T-helper 2 cell treated with Interferon-gamma antibody and Interleukin-4, amounts not matched to agents 5 μg/mL and 100 μg/mL, for 36 hours (primary cell): Measurements from ENCODE around the gene PLA2G1B.
"Not testable (repeated sequence)": the region's sequence is repeated elsewhere in the genome, so short reads cannot be mapped to it uniquely, and the experiment has no call there.

Source experiments
- DNase-seq: peaks from one replicate; pipeline ENCODE4 v3.0.0; 2021; ENCODE audit warnings: low spot score
- H3K27ac Mint-ChIP-seq: one replicate; pipeline ENCODE4 v1.8.0; 2021; ENCODE audit warnings: mild to moderate bottlenecking, mixed read lengths
- H3K27me3 Mint-ChIP-seq: one replicate; pipeline ENCODE4 v1.8.0; 2021; ENCODE audit warnings: low read depth, mixed read lengths
- H3K36me3 Mint-ChIP-seq: one replicate; pipeline ENCODE4 v1.8.0; 2021; ENCODE audit warnings: low read depth, mixed read lengths
- H3K4me1 Mint-ChIP-seq: one replicate; pipeline ENCODE4 v1.8.0; 2021; ENCODE audit warnings: low read depth, mixed read lengths
- H3K4me3 Mint-ChIP-seq: one replicate; pipeline ENCODE4 v1.8.0; 2022; ENCODE audit warnings: mild to moderate bottlenecking, moderate library complexity, mixed read lengths
- H3K9me3 Mint-ChIP-seq: one replicate; pipeline ENCODE4 v1.8.0; 2021; ENCODE audit warnings: mixed read lengths

The PLA2G1B gene

GRCh38 chr12:120350576-120351350 is 23.2 kb upstream of the PLA2G1B start:
- Mint-ChIP-seq H3K36me3 (no peaks in the 10 kb centered on the region), H3K27me3 (no peaks in the 10 kb centered on the region), H3K4me1 (no peaks in the 10 kb centered on the region), H3K27ac (no peak overlapping the region), H3K4me3 (no peak overlapping the region), H3K9me3 (no peaks in the 10 kb centered on the region)
- no peak for DNase-seq

GRCh38 chr12:120347766-120348165 is 20.2 kb upstream of the PLA2G1B start:
- no peaks in the 10 kb centered on the region for H3K4me1 Mint-ChIP-seq
- no peaks in the 10 kb centered on the region for H3K36me3 Mint-ChIP-seq
- no peaks in the 10 kb centered on the region for H3K9me3 Mint-ChIP-seq
- no peak for DNase-seq
- no peak overlapping the region for H3K4me3 Mint-ChIP-seq
- no peak overlapping the region for H3K27ac Mint-ChIP-seq
- no peaks in the 10 kb centered on the region for H3K27me3 Mint-ChIP-seq

GRCh38 chr12:120346681-120347080 is 19.1 kb upstream of the PLA2G1B start:
- Mint-ChIP-seq H3K4me3 (no peak overlapping the region), H3K4me1 (no peaks in the 10 kb centered on the region), H3K36me3 (no peaks in the 10 kb centered on the region), H3K27me3 (no peaks in the 10 kb centered on the region), H3K9me3 (no peaks in the 10 kb centered on the region), H3K27ac (no peak overlapping the region)
- DNase-seq: no peak

GRCh38 chr12:120346031-120346430 is 18.5 kb upstream of the PLA2G1B start:
- Mint-ChIP-seq H3K36me3 (no peaks in the 10 kb centered on the region), H3K4me3 (no peak overlapping the region), H3K9me3 (no peaks in the 10 kb centered on the region), H3K4me1 (no peaks in the 10 kb centered on the region), H3K27me3 (no peaks in the 10 kb centered on the region), H3K27ac (no peak overlapping the region)
- no peak for DNase-seq

GRCh38 chr12:120343692-120344091 is 16.1 kb upstream of the PLA2G1B start:
- H3K9me3 Mint-ChIP-seq: no peaks in the 10 kb centered on the region
- H3K27me3 Mint-ChIP-seq: no peaks in the 10 kb centered on the region
- H3K27ac Mint-ChIP-seq: no peak overlapping the region

GRCh38 chr12:120343039-120343537 is 15.5 kb upstream of the PLA2G1B start:
- peaks cover under 1% of the 10 kb centered on the region for H3K36me3 Mint-ChIP-seq
- H3K4me3 Mint-ChIP-seq: no peak overlapping the region
- H3K27me3 Mint-ChIP-seq: peaks cover under 1% of the 10 kb centered on the region
- no peaks in the 10 kb centered on the region for H3K4me1 Mint-ChIP-seq
- peaks cover 2% of the 10 kb centered on the region for H3K9me3 Mint-ChIP-seq
- H3K27ac Mint-ChIP-seq: no peak overlapping the region
- no peak for DNase-seq

More at GRCh38 chr12:120343692-120344091, 16.1 kb upstream of the PLA2G1B start:
- no peak overlapping the region for H3K4me3 Mint-ChIP-seq
- DNase-seq: no peak
- H3K36me3 Mint-ChIP-seq: no peaks in the 10 kb centered on the region
- no peaks in the 10 kb centered on the region for H3K4me1 Mint-ChIP-seq

- Mint-ChIP-seq H3K27me3 (peaks cover 5% of the 10 kb centered on the region), H3K27ac (no peak overlapping the region), H3K9me3 (peaks cover 9% of the 10 kb centered on the region), H3K4me3 (no peak overlapping the region), H3K36me3 (peaks cover 2% of the 10 kb centered on the region), H3K4me1 (no peaks in the 10 kb centered on the region)
- DNase-seq: no peak
Observed at GRCh38 chr12:120342175-120343038, 14.8 kb upstream of the PLA2G1B start.

- no peak overlapping the region for H3K27ac Mint-ChIP-seq
- DNase-seq: no peak
- peaks cover 18% of the 10 kb centered on the region for H3K9me3 Mint-ChIP-seq
- H3K4me1 Mint-ChIP-seq: no peaks in the 10 kb centered on the region
- H3K36me3 Mint-ChIP-seq: peaks cover 6% of the 10 kb centered on the region
- peaks cover 5% of the 10 kb centered on the region for H3K27me3 Mint-ChIP-seq
- H3K4me3 Mint-ChIP-seq: no peak overlapping the region
Observed at GRCh38 chr12:120339256-120339655, 11.7 kb upstream of the PLA2G1B start.

GRCh38 chr12:120337730-120338129 is 10.2 kb upstream of the PLA2G1B start:
- Mint-ChIP-seq H3K27ac (no peak overlapping the region), H3K9me3 (peaks cover 18% of the 10 kb centered on the region), H3K4me1 (no peaks in the 10 kb centered on the region), H3K36me3 (peaks cover 6% of the 10 kb centered on the region), H3K27me3 (peaks cover 5% of the 10 kb centered on the region), H3K4me3 (no peak overlapping the region)
- no peak for DNase-seq

- not testable (repeated sequence) for H3K27ac Mint-ChIP-seq, DNase-seq, H3K27me3 Mint-ChIP-seq, H3K36me3 Mint-ChIP-seq, H3K4me1 Mint-ChIP-seq, H3K4me3 Mint-ChIP-seq
- peaks cover 18% of the 10 kb centered on the region for H3K9me3 Mint-ChIP-seq
Observed at GRCh38 chr12:120336392-120336791, 8.8 kb upstream of the PLA2G1B start.

- H3K4me1 Mint-ChIP-seq, H3K27ac Mint-ChIP-seq, H3K36me3 Mint-ChIP-seq, H3K4me3 Mint-ChIP-seq, H3K27me3 Mint-ChIP-seq: not testable (repeated sequence)
- H3K9me3 Mint-ChIP-seq: peaks cover 18% of the 10 kb centered on the region
- peak; percentile 27 for DNase-seq
Observed at GRCh38 chr12:120335447-120335846, 7.9 kb upstream of the PLA2G1B start.

- H3K9me3 Mint-ChIP-seq: peaks cover 11% of the 10 kb centered on the region
- H3K36me3 Mint-ChIP-seq: peaks cover 4% of the 10 kb centered on the region
- no peak for DNase-seq
- peaks cover 3% of the 10 kb centered on the region for H3K27me3 Mint-ChIP-seq
- H3K4me1 Mint-ChIP-seq: no peaks in the 10 kb centered on the region
- no peak overlapping the region for H3K27ac Mint-ChIP-seq
- no peak overlapping the region for H3K4me3 Mint-ChIP-seq
Observed at GRCh38 chr12:120332523-120332922, 4.9 kb upstream of the PLA2G1B start.

GRCh38 chr12:120332041-120332440 is 4.5 kb upstream of the PLA2G1B start:
- DNase-seq: no peak
- no peaks in the 10 kb centered on the region for H3K4me1 Mint-ChIP-seq
- no peak overlapping the region for H3K4me3 Mint-ChIP-seq
- H3K9me3 Mint-ChIP-seq: peaks cover 7% of the 10 kb centered on the region
- no peak overlapping the region for H3K27ac Mint-ChIP-seq
- peaks cover 3% of the 10 kb centered on the region for H3K27me3 Mint-ChIP-seq
- H3K36me3 Mint-ChIP-seq: peaks cover 4% of the 10 kb centered on the region

GRCh38 chr12:120331390-120331789 is 3.8 kb upstream of the PLA2G1B start:
- no peak overlapping the region for H3K27ac Mint-ChIP-seq
- H3K4me3 Mint-ChIP-seq: no peak overlapping the region
- no peaks in the 10 kb centered on the region for H3K4me1 Mint-ChIP-seq
- DNase-seq: no peak
- H3K36me3 Mint-ChIP-seq: peaks cover under 1% of the 10 kb centered on the region
- H3K27me3 Mint-ChIP-seq: peaks cover 3% of the 10 kb centered on the region
- H3K9me3 Mint-ChIP-seq: peaks cover 7% of the 10 kb centered on the region
